Measurements from ENCODE around the gene YJEFN3.

Gene YJEFN3

DNA sequence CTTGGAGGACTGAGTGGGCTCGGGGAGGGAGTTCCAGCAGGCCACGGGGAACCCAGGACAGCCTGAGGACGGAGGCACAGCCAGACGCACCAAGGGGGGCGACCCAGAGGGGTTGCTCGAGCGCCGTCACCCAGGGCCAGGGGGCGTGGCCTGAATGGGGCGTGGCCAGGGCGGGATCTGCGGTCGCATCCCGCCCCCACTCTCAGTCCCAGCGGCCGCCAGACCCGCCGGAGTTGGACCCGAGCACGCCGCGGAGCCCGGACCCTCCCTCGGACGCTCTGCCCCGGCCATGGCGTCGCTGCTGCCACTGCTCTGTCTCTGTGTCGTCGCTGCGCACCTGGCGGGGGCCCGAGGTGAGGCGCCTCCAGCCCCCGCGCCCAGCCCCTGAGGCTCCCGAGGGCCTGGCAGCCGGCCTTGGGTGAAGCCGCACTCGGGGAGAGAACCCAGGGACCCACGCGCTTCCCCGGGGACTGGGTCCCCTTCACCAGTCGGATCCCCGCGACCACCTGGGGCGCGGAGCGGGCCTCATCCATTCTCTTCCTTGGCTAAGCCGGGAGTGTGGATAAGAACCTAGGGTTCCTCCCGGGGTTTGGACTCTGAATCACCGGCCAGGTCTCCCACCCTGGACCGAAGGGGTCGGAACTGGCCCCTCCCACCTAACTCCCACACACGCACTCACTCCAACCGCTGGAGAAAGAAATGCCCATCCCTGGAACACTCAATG, 9.5 kb downstream of the YJEFN3 start, which contains the start of gene CILP2:
TSS of gene CILP2 (plus strand) at position 205 of the 724 bp plus-strand sequence. CDS start at position 290, 85 bp downstream.
- peaks cover 0 to 12% (median 0%) of the 10 kb centered on the region in 11 experiments; a peak in 2 of 22 replicates for H3K9me3 ChIP-seq (replicated peaks in 1 of 11)
- peak within 1 kb of the TSS in 9 of 10 experiments; percentile 31 to 57 (median 45); a peak in 13 of 20 replicates for H3K4me3 ChIP-seq
- peaks cover 26 to 48% (median 40%) of the 10 kb centered on the region in 10 experiments for H3K4me1 ChIP-seq
- peaks cover 0 to 38% (median 0%) of the 10 kb centered on the region in 11 experiments; a peak in 5 of 22 replicates for H4K20me1 ChIP-seq
- no peak for TF ChIP-seq Cebpa-rat (IDR thresholded peaks at IDR 0.05)
- no peak within 1 kb of the TSS for H3K27ac ChIP-seq
- H3K9ac ChIP-seq, result peak within 1 kb of the TSS in 7 of 11 experiments; percentile 4 to 54 (median 24); a peak in 6 of 22 replicates
- H3K4me2 ChIP-seq, result peak within 1 kb of the TSS; percentile 54 to 84 (median 71)
- peaks cover 0 to 14% (median 3%) of the 10 kb centered on the region in 11 experiments; a peak in 8 of 22 replicates for H3K36me3 ChIP-seq
- peaks cover 22 to 42% (median 33%) of the 10 kb centered on the region in 11 experiments for H3K27me3 ChIP-seq

GRCh38 chr19:19538785-19539166, 10.1 kb downstream of the YJEFN3 start:
- Histone ChIP-seq H3K9me3 (replicated peaks in 1 of 11) (peaks cover 0 to 12% (median 0%) of the 10 kb centered on the region in 11 experiments; a peak in 3 of 22 replicates), H3K4me3 (peak overlapping the region in 5 of 10 experiments; percentile 33 to 57 (median 46); a peak in 5 of 20 replicates), H4K20me1 (peaks cover 0 to 32% (median 0%) of the 10 kb centered on the region in 11 experiments; a peak in 4 of 22 replicates), H3K4me1 (peaks cover 20 to 48% (median 36%) of the 10 kb centered on the region in 10 experiments), H3K4me2 (peak overlapping the region; percentile 54 to 84 (median 71); a peak in 19 of 22 replicates), H3K27ac (no peak overlapping the region), H3K36me3 (peaks cover 0 to 14% (median 3%) of the 10 kb centered on the region in 11 experiments; a peak in 8 of 22 replicates), H3K9ac (peak overlapping the region in 2 of 11 experiments; percentile 22 to 54; a peak in 1 of 22 replicates), H3K27me3 (peaks cover 22 to 42% (median 33%) of the 10 kb centered on the region in 11 experiments)
- no peak for TF ChIP-seq Cebpa-rat (IDR thresholded peaks at IDR 0.05)

- peaks cover 0 to 29% (median 0%) of the 10 kb centered on the region in 11 experiments; a peak in 4 of 22 replicates for H4K20me1 ChIP-seq
- peaks cover 18 to 44% (median 30%) of the 10 kb centered on the region in 10 experiments; a peak in 19 of 20 replicates for H3K4me1 ChIP-seq
- H3K9ac ChIP-seq, result no peak overlapping the region
- peaks cover 22 to 42% (median 33%) of the 10 kb centered on the region in 11 experiments for H3K27me3 ChIP-seq
- no peak for TF ChIP-seq Cebpa-rat (IDR thresholded peaks at IDR 0.05)
- H3K27ac ChIP-seq, result no peak overlapping the region
- peaks cover 0 to 20% (median 0%) of the 10 kb centered on the region in 11 experiments; a peak in 4 of 22 replicates for H3K9me3 ChIP-seq (replicated peaks in 1 of 11)
- no peak overlapping the region for H3K4me3 ChIP-seq
- H3K36me3 ChIP-seq, result peaks cover 0 to 13% (median 7%) of the 10 kb centered on the region in 11 experiments; a peak in 9 of 22 replicates
- H3K4me2 ChIP-seq, result no peak overlapping the region
Observed at GRCh38 chr19:19539698-19540063, 11.0 kb downstream of the YJEFN3 start.

DNA sequence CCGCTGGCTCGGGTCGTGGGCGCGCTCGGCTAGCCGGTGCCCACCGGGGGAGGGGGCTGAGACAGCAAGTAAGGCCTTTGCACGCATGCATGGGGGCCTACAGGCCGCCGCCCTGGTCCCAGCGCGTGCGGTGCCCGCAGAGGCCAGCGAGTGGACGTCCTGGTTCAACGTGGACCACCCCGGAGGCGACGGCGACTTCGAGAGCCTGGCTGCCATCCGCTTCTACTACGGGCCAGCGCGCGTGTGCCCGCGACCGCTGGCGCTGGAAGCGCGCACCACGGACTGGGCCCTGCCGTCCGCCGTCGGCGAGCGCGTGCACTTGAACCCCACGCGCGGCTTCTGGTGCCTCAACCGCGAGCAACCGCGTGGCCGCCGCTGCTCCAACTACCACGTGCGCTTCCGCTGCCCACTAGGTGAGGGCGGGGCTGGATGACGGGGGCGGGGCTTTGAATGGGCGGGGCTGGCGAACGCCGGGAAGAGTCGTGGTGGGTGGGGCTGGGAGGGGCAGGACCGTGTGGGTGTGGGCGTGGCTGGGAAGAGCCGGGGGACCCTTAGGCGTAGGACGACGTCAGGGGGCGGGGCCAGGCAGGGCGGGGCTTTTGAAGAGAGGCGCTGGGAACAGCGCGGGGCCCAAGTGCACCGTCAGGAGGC, 11.5 kb downstream of the YJEFN3 start:
- TF ChIP-seq Cebpa-rat (IDR thresholded peaks at IDR 0.05), result no peak
- H3K4me3 ChIP-seq, result no peak overlapping the region
- H3K4me2 ChIP-seq, result no peak overlapping the region

DNA sequence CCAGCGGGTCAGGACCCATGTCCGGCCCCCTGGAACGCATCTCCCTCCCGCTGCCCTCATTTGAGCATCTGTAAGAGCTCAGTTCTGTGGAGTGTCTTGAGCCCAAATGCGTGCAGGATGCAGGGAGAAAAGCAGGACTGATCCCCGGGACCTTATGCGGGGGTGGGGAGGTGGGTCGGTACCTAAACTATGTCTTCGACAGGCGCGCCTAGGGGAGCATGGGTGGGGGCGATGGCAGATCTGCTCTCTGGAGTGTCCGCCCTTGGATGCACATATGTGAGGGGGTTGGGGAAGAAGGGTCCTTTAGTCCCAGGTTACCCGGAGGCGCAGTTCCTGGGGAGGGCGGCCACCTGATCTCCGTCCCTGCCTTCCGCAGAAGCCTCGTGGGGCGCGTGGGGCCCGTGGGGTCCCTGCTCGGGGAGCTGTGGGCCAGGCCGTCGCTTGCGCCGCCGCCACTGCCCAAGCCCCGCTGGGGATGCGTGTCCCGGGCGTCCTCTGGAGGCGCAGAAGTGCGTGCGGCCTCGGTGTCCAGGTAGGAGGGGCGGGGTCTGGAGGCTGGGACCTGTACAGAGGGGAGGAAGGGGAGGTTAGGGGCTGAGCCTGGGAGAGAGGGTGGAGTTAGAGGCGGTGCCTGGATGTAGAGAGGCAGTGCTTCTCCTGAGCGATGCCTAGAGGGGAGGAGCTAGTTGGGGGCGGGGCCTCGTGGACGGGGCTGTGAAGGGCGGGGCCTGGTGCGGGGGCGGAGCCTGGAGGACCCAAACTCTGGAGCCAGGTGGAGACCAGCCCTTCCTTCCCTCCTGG, 12.2 kb downstream of the YJEFN3 start:
- peaks cover 0 to 11% (median 0%) of the 10 kb centered on the region in 11 experiments; a peak in 3 of 22 replicates for H3K36me3 ChIP-seq
- no peak for TF ChIP-seq Cebpa-rat (IDR thresholded peaks at IDR 0.05)
- peaks cover 0 to 23% (median 0%) of the 10 kb centered on the region in 11 experiments; a peak in 3 of 22 replicates for H4K20me1 ChIP-seq
- peaks cover 18 to 44% (median 30%) of the 10 kb centered on the region in 10 experiments; a peak in 19 of 20 replicates for H3K4me1 ChIP-seq
- H3K27ac ChIP-seq, result no peak overlapping the region; a peak in 1 of 22 replicates
- H3K27me3 ChIP-seq, result peaks cover 22 to 42% (median 33%) of the 10 kb centered on the region in 11 experiments
- peak overlapping the region in 3 of 11 experiments; percentile 52 to 77 (median 62); a peak in 4 of 22 replicates for H3K4me2 ChIP-seq
- peaks cover 0 to 24% (median 0%) of the 10 kb centered on the region in 11 experiments; a peak in 5 of 22 replicates for H3K9me3 ChIP-seq (replicated peaks in 1 of 11)
- H3K9ac ChIP-seq, result no peak overlapping the region
- no peak overlapping the region for H3K4me3 ChIP-seq

More for the DNA sequence above, 11.5 kb downstream of the YJEFN3 start:
- Histone ChIP-seq H3K27me3 (peaks cover 22 to 42% (median 33%) of the 10 kb centered on the region in 11 experiments), H3K9me3 (replicated peaks in 1 of 11) (peaks cover 0 to 24% (median 0%) of the 10 kb centered on the region in 11 experiments; a peak in 5 of 22 replicates), H3K4me1 (peaks cover 18 to 44% (median 30%) of the 10 kb centered on the region in 10 experiments; a peak in 19 of 20 replicates), H3K27ac (no peak overlapping the region), H3K9ac (no peak overlapping the region), H4K20me1 (peaks cover 0 to 29% (median 0%) of the 10 kb centered on the region in 11 experiments; a peak in 3 of 22 replicates), H3K36me3 (peaks cover 0 to 11% (median 5%) of the 10 kb centered on the region in 11 experiments; a peak in 9 of 22 replicates)

DNA sequence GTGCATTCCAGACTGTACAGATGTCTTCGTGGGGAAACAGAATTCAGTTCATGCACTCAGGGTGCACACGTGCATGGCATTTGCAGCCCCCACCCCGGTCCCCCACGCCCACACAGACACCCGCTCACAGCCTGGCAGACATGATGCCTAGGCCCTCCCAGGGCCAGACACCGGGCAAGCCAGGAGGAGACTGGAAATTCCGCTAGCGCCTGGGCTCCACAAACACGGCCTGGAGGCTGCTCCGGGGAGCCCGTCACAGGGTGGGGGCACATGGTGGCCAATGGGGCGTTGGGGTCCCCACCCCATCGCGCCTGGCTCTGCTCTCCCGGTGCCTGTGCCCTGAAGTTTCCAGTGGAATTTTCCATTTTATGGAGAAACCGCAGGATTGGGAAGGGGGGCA, 12.9 kb downstream of the YJEFN3 start:
- Histone ChIP-seq H3K27me3 (peaks cover 22 to 37% (median 33%) of the 10 kb centered on the region in 11 experiments), H3K4me2 (peak overlapping the region in 9 of 11 experiments; percentile 25 to 80 (median 62); a peak in 14 of 22 replicates), H3K9me3 (replicated peaks in 1 of 11) (peaks cover 0 to 24% (median 0%) of the 10 kb centered on the region in 11 experiments; a peak in 5 of 22 replicates), H3K27ac (peak overlapping the region in 8 of 11 experiments; percentile 35 to 76 (median 57); a peak in 14 of 22 replicates), H3K9ac (peak overlapping the region in 2 of 11 experiments; percentile 24 to 46; a peak in 2 of 22 replicates), H3K4me1 (peaks cover 18 to 44% (median 30%) of the 10 kb centered on the region in 10 experiments; a peak in 19 of 20 replicates), H3K4me3 (no peak overlapping the region), H4K20me1 (peaks cover 0 to 17% (median 0%) of the 10 kb centered on the region in 11 experiments; a peak in 3 of 22 replicates), H3K36me3 (peaks cover 0 to 11% (median 0%) of the 10 kb centered on the region in 11 experiments; a peak in 1 of 22 replicates)
- TF ChIP-seq Cebpa-rat (IDR thresholded peaks at IDR 0.05), result no peak

- 0 out of 20 replicates have a peak overlapping the region, but pooled peaks of 1 of the 10 experiments have one; percentile 29 for H3K4me3 ChIP-seq
- 0 out of 22 replicates have a peak, but pooled peaks of 2 of the 11 experiments have one; percentile 23 to 28 for TF ChIP-seq Cebpa-rat (IDR thresholded peaks at IDR 0.05)
- H3K36me3 ChIP-seq, result peaks cover 0 to 11% (median 0%) of the 10 kb centered on the region in 11 experiments; a peak in 1 of 22 replicates
- peak overlapping the region in 9 of 11 experiments; percentile 35 to 76 (median 57); a peak in 15 of 22 replicates for H3K27ac ChIP-seq
- H3K27me3 ChIP-seq, result peaks cover 17 to 28% (median 27%) of the 10 kb centered on the region in 11 experiments
- peaks cover 0 to 24% (median 0%) of the 10 kb centered on the region in 11 experiments; a peak in 5 of 22 replicates for H3K9me3 ChIP-seq (replicated peaks in 1 of 11)
- peak overlapping the region in 10 of 11 experiments; percentile 25 to 80 (median 62); a peak in 18 of 22 replicates for H3K4me2 ChIP-seq
- peaks cover 0 to 9% (median 0%) of the 10 kb centered on the region in 11 experiments; a peak in 3 of 22 replicates for H4K20me1 ChIP-seq
- H3K9ac ChIP-seq, result peak overlapping the region in 4 of 11 experiments; percentile 24 to 48 (median 38); a peak in 6 of 22 replicates
- H3K4me1 ChIP-seq, result peaks cover 18 to 43% (median 30%) of the 10 kb centered on the region in 10 experiments; a peak in 19 of 20 replicates
Observed at GRCh38 chr19:19542507-19542906, 13.8 kb downstream of the YJEFN3 start.
